TTC549 (cell line): ENCODE data around the gene TEX48.

ENCODE experiments used
- FAIRE-seq: peaks from 2 replicates; lab custom pipeline; 2012; peaks lifted over from hg19 to GRCh38; lab: Jason Lieb, UNC

The TEX48 gene

GRCh38 chr9:114681594-114682332 lies at the start of gene TEX48:
Gene TEX48, minus strand, starts transcription at chr9:114682192. Its CDS starts 10,469 bp downstream, at chr9:114671723.
- no peak for FAIRE-seq

GRCh38 chr9:114731701-114732100 lies 49.7 kb upstream of the TEX48 start:
- no peak for FAIRE-seq

GRCh38 chr9:114729706-114730105 lies 47.7 kb upstream of the TEX48 start:
- no peak for FAIRE-seq

GRCh38 chr9:114725930-114726329 lies 43.9 kb upstream of the TEX48 start:
- FAIRE-seq, result no peak

GRCh38 chr9:114724744-114725143 lies 42.8 kb upstream of the TEX48 start:
- no peak for FAIRE-seq

GRCh38 chr9:114723931-114724330 lies 41.9 kb upstream of the TEX48 start:
- no peak for FAIRE-seq

GRCh38 chr9:114722937-114723620 lies 41.1 kb upstream of the TEX48 start:
- FAIRE-seq, result no peak

GRCh38 chr9:114722081-114722621 lies 40.2 kb upstream of the TEX48 start:
- no peak for FAIRE-seq

GRCh38 chr9:114721491-114722079 lies 39.6 kb upstream of the TEX48 start:
- no peak for FAIRE-seq

GRCh38 chr9:114720086-114720676 lies 38.2 kb upstream of the TEX48 start:
- FAIRE-seq, result no peak

- FAIRE-seq, result no peak
These were observed 37.3 kb upstream of the TEX48 start for GRCh38 chr9:114719290-114719689.

GRCh38 chr9:114718801-114719221 lies 36.8 kb upstream of the TEX48 start:
- no peak for FAIRE-seq

GRCh38 chr9:114717908-114718486 lies 36.0 kb upstream of the TEX48 start:
- no peak for FAIRE-seq

GRCh38 chr9:114709636-114710035 lies 27.6 kb upstream of the TEX48 start:
- FAIRE-seq, result no peak

GRCh38 chr9:114706711-114707110 lies 24.7 kb upstream of the TEX48 start:
- no peak for FAIRE-seq

GRCh38 chr9:114701988-114702387 lies 20.0 kb upstream of the TEX48 start:
- no peak for FAIRE-seq

- no peak for FAIRE-seq
These were observed 16.0 kb upstream of the TEX48 start for GRCh38 chr9:114697951-114698351.

GRCh38 chr9:114696814-114697544 lies 15.0 kb upstream of the TEX48 start:
- no peak for FAIRE-seq

GRCh38 chr9:114695948-114696347 lies 14.0 kb upstream of the TEX48 start:
- FAIRE-seq, result no peak

GRCh38 chr9:114694719-114695269 lies 12.8 kb upstream of the TEX48 start:
- FAIRE-seq, result no peak

GRCh38 chr9:114694146-114694545 lies 12.2 kb upstream of the TEX48 start:
- FAIRE-seq, result no peak
